Right kidney (tissue), 1 donor: ENCODE measurements around the gene NEAT1.
A peak's percentile ranks its signal among the peaks of the same experiment; 100 is the strongest.
"Not testable (repeated sequence)": the region's sequence is repeated elsewhere in the genome, so short reads cannot be mapped to it uniquely, and the experiment has no call there.

Experiments used
- DNase-seq: peaks from one replicate; pipeline ENCODE4 v3.0.0-alpha.2; 2016

NEAT1 gene

DNA sequence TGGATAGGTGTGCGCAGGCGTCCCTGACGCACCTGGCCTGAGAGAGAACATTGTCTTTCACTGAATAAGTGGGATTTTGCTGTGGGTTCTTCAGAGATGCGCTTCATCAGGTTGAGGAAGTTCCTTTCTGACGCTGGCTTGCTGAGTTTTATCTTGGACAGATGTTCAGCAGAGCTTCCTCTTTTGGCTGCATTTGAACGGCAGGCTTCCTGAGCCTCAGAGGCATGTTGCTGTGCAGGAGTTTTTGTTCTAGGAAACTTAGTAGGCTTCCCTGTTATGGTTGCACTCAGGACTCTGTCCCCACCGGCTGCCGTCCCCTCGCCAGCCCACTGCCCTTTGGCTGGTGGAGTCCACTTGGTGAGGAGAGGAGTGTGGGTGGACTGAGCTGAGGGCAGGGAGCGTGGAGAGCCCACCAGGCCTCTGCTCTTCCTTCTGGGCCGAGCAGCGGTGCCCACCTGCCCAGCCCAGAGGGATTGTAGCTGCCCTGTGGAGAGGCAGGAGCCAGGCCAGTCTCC lies 18.9 kb upstream of the NEAT1 start:
- DNase-seq: no peak

DNA sequence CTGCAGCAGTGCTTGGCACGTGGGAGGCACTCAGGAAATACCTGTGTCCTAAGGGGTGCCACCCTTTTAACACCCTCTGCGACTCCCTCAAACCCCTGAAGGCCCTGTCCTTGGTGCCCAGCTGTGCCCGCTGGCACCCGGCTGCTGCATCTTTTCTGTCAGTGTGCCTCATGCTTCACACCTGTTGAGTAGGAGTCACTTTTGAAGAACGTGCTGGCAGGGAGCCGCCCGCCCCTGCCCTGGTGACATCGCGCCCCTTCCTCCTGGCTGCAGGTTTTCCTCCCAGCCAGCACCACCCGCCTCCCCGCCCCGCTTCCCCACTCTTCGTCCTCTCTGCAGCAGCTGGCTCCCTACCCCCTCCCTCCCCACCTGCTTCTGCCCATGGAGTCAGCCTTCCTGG lies 18.4 kb upstream of the NEAT1 start:
- DNase-seq: no peak

DNA sequence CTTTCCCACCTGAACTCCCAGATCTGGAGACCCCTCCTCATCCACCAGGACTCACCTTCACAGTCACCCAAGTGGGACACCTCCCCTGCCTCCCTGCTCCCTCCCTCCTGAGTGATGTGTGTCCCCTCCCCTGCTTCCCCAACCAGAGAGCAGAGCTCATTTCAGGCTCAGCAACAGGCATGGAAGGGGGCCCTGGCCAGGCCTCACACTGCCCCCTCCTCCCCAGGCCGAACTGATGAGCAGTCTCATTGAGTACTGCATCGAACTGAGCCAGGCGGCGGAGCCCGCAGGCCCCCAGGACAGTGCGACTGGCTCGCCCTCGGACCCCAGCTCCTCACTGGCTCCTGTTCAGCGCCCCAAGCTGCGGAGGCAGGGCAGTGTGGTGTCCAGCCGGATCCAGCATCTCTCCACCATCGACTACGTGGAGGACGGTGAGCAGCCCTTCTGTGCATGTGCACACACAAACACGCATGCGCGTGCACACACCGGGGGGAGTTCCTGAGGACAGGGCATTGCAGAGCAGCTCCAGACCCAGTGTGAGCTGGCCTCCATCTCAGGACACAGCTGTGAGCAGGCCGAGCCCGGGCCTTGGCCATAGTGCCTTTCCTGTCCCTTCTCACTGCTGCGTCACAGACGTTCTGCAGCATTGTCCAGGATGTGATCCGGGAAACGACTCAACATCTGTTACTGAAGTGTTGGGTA lies 17.8 kb upstream of the NEAT1 start:
- no peak for DNase-seq

DNA sequence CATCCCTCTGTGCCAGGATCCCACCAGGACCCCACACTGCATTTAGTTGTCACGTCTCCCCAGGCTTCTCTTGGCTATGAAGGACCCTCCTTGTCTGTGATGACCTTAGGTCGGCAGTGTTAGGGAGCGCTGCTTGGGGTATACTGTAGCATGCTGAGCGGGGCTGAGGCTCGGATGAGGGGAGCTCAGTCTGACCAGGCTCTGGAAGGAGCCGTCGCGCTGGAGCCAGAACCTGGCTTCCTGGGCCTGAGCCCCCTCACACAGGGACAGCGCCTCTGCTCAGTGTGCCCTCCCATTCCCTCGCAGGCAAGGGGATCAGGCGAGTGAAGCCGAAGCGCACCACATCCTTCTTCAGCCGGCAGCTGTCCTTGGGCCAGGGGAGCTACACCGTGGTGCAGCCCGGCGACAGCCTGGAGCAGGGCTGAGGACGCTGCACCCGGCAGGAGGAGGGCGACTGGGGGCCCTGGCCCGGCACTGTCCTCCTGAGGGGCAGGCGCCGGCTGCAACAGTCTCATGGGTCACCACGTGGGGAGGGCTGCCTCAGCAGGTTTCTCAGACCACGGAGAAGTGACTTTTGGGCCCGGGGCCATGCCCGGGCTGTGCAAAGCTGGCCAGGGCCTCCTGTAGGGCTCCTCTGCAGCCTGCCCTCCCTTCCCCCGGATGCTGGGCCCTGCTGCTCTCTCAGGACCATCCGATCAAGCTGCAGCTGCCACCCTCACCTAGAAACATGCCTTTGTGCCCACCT lies 11.5 kb upstream of the NEAT1 start:
- no peak for DNase-seq

GRCh38 chr11:65411681-65412070 lies 10.9 kb upstream of the NEAT1 start:
- DNase-seq: no peak

GRCh38 chr11:65412271-65413076 lies 10.1 kb upstream of the NEAT1 start:
- no peak for DNase-seq

DNA sequence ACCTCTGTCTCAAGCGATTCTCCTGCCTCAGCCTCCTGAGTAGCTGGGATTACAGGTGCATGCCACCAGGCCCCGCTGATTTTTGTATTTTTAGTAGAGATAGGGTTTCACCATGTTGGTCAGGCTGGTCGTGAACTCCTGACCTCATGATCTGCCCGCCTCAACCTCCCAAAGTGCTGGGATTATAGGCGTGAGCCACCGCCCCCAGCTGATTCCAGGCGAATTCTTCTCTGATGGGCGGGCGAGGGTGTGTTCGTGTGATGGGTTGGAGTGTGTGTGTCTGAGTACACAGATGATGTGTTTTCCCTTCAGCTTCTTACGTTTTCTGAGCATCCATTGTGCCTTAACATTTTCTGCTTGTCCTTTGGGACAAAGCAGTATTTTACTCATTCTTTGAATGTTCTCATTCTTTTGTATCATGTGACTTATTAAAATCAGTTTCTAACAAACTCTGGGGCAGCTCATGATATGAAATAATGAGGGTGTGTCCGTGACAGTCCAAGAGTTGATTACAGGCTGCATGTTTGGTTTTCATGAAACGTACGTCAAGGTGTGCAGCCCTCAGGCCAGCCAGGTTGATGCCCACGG lies 9.4 kb upstream of the NEAT1 start:
- DNase-seq: not testable (repeated sequence)

DNA sequence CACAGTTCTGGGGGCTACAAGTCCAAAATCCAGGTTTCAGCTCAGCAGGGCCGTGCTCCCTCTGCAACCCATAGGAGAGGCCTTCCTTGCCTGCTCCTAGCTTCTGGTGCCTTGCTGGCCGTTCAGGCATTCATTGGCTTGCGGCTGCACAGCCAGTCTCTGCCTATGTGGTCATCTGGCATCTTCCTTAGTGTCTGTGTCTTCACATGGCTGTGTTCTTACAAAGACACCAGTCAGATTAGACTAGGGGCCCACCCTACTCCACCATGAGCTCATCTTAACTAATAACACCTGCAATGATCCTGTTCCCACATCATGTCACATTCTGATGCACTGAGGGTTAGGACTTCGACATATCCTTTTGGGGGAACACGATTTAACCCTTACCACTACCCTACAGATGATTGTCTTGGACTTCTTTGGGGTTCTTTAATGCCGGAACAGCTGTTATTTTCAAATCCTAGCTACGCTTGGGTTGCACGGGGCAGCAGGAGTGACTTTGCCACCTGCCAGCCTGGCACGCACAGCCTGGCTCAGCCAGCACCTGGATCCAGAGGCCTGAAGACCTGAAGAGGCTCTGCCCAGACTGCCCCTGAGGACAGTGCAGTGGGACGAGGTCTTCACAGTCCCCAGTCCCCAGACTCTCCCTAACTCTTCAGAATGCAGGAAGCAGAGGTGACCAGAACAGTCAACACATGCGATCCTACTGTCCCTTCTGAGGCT lies 7.7 kb upstream of the NEAT1 start:
- DNase-seq: no peak

DNA sequence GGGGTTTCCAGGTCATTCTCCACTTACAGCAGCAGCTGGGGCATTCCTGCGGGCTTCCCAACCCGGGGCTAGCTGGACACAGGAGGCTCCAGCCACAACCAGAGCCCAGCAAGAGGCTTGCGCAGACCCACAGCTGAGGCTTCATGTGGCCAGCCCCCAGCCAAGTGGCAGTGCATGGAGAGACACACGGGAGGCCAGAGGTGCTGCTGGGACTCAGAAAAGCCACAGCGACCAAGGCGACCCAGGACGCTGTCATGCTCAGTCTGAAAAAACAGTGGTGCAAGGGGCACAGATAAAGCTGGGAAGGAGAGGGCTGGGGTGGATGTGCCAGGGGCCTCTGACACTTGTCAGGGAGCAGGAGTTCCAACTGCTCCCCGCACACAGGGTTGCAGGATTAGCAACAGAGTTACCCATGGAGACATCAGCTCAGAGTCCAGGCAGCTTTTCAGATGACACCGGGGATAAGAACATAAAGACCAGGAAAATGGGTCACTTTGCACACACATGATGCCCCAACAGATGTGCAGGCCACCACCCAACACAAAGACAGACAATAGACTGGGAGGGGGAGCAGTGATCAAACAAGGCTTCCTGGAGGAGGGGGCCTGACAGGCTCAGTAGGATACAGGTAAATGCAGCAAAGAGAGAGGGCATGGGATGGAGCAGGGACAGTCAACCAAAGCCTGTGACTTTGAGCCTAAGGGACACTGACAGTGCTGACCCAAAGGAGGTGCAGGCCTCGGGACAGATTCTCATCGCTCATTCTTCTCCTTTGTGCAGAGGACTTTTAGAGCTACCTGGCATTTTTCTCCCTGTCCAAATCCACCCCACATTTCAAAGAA lies 6.9 kb upstream of the NEAT1 start:
- DNase-seq: no peak

GRCh38 chr11:65416341-65416824 lies 6.2 kb upstream of the NEAT1 start:
- peak; percentile 84 for DNase-seq

- DNase-seq: no peak
Measured at GRCh38 chr11:65416841-65417701, 5.5 kb upstream of the NEAT1 start.

- DNase-seq: peak; percentile 53
Measured at GRCh38 chr11:65417702-65418430, 4.7 kb upstream of the NEAT1 start.

GRCh38 chr11:65418431-65418680 lies 4.2 kb upstream of the NEAT1 start:
- DNase-seq: peak; percentile 43

DNA sequence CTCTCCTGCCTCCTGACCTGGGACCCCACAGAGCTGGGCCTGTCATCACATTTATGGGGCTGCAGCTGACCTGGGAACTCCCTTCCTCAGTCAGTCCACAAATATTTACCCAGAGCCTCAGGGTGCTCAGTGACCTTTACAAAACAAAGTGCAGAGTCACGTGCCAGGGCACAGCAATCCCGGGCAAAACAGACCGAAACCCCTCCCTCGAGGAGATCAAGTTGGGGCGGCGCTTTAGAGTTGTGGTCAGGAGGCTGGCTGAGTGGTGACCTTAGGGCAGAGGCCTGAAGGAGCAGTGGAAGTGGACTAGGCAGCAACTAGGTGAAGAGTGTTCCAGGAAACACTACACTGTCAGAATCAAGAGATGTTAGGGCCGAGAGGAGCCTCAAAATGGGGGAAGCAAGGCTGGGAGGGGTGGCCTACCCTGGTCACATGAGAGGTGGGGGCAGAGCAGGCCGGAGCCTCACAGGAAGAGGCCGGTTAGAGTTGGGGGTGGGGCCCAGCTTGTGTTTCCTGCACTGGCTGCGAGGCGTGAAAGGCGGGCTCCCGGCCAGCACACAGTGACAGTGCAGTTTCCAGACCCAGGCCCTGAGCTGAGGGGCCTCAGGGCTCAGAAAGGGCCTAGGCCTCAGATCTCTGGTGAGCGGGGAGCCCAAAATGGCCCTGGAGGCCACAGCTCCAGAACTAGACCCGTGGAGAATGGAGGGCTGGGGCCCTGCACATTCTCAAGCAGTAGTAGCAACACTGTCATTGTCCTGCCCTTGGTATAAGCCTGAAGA lies 3.7 kb upstream of the NEAT1 start:
- DNase-seq: peak; percentile 87

GRCh38 chr11:65419460-65419771 lies 3.2 kb upstream of the NEAT1 start:
- DNase-seq: no peak

DNA sequence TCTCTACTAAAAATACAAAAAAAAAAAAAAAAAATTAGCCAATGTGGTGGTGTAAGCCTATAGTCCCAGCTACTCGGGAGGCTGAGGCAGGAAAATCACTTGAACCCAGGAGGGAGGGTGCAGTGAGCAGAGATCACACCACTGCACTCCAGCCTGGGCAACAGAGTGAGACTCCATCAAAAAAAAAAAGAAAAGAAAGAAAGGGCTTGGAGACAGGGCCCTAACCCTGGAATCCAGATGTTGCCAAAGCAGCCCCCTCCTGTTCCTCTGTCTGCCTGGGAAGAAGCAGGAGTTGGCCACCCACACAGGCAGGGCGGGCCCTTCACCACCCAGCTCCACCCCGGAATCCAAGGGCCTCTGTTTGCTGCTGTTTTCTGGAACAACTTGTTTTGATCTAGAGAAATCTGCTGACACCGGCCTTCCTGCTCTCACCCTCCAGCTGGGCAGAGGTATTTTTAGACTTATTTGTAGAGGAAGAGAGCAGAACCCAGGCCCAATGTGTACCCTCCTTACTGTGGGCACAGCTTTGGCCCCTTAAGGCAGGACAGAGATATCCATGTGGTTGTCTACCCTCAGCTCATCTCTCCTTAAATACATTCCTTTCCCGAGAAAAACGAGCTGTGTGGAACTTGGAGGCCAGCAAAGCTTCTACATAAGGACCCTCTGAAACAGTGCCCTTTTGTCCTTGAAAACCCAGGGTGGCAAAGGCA lies 2.7 kb upstream of the NEAT1 start:
- DNase-seq: peak; percentile 53

GRCh38 chr11:65420506-65420905 lies 2.1 kb upstream of the NEAT1 start:
- no peak for DNase-seq
